Posterior cingulate gyrus (tissue), 11 donors: ENCODE data around the gene SPATA7.

Experiments used
- DNase-seq, 10 donors: peaks; one replicate each; pipeline versions ENCODE4 v3.0.0 to v3.0.0-alpha.2; 2020 to 2021; ENCODE audit warnings: mixed read lengths in 3 of 10
- intact Hi-C: fragments of 100-400 bp; cut with DNase I; formaldehyde crosslinking; loops from one replicate; pipeline ENCODE4 v1.15.1; 2023

The SPATA7 gene

GRCh38 chr14:88479574-88479987, 94.1 kb downstream of the SPATA7 start:
- DNase-seq: no peak
- intact Hi-C loops: no loop called here

GRCh38 chr14:88481059-88481458, 95.6 kb downstream of the SPATA7 start:
- intact Hi-C loops: no loop called here
- DNase-seq: no peak

GRCh38 chr14:88481794-88482193, 96.3 kb downstream of the SPATA7 start:
- intact Hi-C loops: no loop called here
- DNase-seq: no peak

- DNase-seq: no peak
- intact Hi-C loops: no loop called here
Observed at GRCh38 chr14:88482524-88482923, 97.1 kb downstream of the SPATA7 start.
